GM12891 (cell line): ENCODE data around the gene CELF2.

ENCODE experiments used
- DNase-seq: peaks from one replicate; pipeline ENCODE4 v3.0.0; 2011; ENCODE audit warnings: low spot score; ENCODE audit not compliant: insufficient read length
- FAIRE-seq: peaks from 2 replicates; lab custom pipeline; 2011; peaks lifted over from hg19 to GRCh38; lab: Jason Lieb, UNC
- PAX5 ChIP-seq: IDR thresholded peaks from 2 replicates; pipeline ENCODE4 v1.6.1; 2011; ENCODE audit warnings: low read length, moderate library complexity, mild to moderate bottlenecking; ENCODE audit not compliant: insufficient read depth, severe bottlenecking
- POLR2A ChIP-seq: IDR thresholded peaks from 2 replicates; pipeline ENCODE4 v1.6.1; 2011; ENCODE audit warnings: low read depth, low read length, control low read depth
- POLR2AphosphoS5 ChIP-seq: IDR thresholded peaks from 2 replicates; pipeline ENCODE4 v1.6.1; 2011; ENCODE audit warnings: low read depth, low read length, control low read depth
- POU2F2 ChIP-seq: IDR thresholded peaks from 2 replicates; pipeline ENCODE4 v1.6.1; 2011; ENCODE audit warnings: low read depth, mild to moderate bottlenecking, control low read depth, low read length, moderate library complexity
- SPI1 ChIP-seq: IDR thresholded peaks from 2 replicates; pipeline ENCODE4 v1.6.1; 2011; ENCODE audit warnings: low read depth, low read length, control low read depth
- TAF1 ChIP-seq: IDR thresholded peaks from 2 replicates; pipeline ENCODE4 v1.6.1; 2011; ENCODE audit warnings: low read depth, low read length, control low read depth

Gene CELF2

DNA sequence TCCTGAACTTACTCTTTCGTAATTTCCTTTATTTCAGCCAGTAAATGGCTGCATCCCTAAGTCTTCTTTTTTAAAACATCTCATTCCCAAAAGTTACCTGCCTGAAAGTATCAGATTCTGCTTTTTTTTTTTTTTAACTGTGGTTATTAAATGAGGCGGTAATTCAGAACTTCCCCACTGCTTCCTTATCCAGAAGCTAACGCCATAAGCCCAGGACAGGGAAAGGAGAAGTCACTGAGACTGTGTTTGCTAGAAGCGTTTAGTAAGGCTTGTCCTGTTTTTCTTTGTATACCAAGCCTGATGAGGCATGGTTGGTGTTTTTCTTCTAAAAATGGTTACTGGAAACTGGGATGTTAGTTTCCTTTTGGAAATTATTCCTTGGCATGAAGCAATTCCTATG, 197.8 kb downstream of the CELF2 start:
- no peak for FAIRE-seq
- DNase-seq: no peak
- TF ChIP-seq POLR2A: no peak
- no peak for TF ChIP-seq TAF1
- TF ChIP-seq PAX5: no peak
- no peak for TF ChIP-seq SPI1
- no peak for TF ChIP-seq POU2F2
- TF ChIP-seq POLR2AphosphoS5: no peak

DNA sequence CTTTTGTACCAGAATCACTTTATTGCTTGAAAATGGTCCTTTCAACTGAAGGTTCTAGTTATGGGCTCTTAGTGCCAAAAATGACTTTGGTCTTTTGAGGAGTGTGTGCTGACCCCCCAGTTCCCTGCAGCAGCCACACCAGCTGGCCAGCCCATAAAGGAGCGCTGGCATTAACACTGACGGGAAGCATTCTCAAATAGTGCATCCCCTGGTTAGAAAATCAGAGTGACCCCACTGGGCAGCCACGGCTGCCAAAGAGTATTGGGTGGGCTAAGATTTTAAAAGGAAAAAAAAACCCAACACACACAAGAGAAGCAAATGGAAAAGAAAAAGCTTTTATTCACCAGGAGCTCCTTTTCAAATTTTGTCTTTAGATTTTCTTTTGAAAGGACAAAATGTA, 199.8 kb downstream of the CELF2 start:
- FAIRE-seq (no peak), DNase-seq (no peak)
- no peak for TF ChIP-seq POLR2AphosphoS5
- TF ChIP-seq SPI1: no peak
- TF ChIP-seq PAX5: no peak
- TF ChIP-seq POLR2A: no peak
- no peak for TF ChIP-seq TAF1
- no peak for TF ChIP-seq POU2F2

DNA sequence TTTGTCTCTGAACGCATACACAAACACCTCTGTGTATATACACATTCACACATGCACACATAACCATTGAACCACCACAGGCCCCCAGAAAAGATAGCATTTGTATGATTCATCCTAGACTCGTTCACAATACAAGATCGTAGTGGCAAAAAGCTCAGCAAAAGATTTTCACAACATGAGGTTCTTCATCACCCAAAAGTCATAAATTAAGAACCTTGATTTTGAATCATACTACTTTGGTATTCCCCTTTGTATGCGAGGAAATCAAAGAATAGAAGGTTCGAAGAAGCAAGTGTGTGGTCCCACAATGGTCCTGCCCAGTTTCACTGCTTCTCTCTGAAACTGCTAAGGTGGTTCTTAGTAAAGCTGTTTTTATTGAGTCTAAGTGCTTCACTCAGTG, 200.7 kb downstream of the CELF2 start:
- DNase-seq: no peak
- no peak for TF ChIP-seq POLR2AphosphoS5
- TF ChIP-seq POU2F2: no peak
- no peak for TF ChIP-seq PAX5
- no peak for TF ChIP-seq SPI1
- no peak for TF ChIP-seq TAF1
- no peak for TF ChIP-seq POLR2A
- FAIRE-seq: no peak

DNA sequence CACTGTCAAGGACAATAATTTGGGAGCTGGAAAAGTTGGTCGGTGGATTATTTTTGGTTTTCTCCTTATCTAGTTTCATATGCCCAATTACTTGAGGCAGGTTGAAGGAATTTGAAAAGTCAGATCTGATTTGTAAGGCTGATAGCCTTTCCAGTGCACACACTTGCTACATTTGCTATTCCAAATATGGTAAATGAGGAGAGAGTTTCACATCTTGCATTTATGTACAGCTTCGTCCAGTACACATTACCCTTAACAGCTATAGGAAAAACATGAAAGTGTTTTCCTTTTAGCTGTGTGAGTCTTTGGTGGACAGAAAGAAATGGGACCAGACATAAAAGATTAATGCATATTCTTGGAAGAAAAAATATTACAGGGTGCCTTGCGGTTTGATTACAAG, 201.8 kb downstream of the CELF2 start:
- peak; percentile 51 for FAIRE-seq
- TF ChIP-seq POU2F2 (no peak), PAX5 (no peak), POLR2AphosphoS5 (no peak), POLR2A (no peak)
- DNase-seq: no peak

DNA sequence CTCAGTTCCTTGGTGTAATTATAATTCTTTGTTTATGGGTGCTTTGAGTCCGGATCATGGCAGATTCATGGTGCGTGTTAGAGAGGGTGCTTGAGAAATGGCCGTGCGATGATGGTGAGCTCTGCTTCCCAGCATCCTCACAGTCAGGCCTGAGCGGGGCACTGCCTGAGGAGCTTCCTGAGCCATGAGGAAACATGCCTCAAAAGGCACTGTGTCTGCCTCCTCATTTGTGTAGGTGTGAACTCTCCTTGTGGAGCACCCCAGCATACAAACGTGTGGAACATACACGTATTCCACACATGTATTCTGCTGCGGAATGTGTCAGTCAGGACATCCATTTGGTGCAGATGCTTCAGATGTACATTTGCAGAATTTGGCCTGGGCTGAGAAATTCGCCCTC, 205.4 kb downstream of the CELF2 start:
- no peak for TF ChIP-seq SPI1
- TF ChIP-seq POU2F2: no peak
- TF ChIP-seq POLR2A: no peak
- TF ChIP-seq TAF1: no peak
- TF ChIP-seq PAX5: no peak
- TF ChIP-seq POLR2AphosphoS5: no peak
- DNase-seq: no peak
- FAIRE-seq: no peak

DNA sequence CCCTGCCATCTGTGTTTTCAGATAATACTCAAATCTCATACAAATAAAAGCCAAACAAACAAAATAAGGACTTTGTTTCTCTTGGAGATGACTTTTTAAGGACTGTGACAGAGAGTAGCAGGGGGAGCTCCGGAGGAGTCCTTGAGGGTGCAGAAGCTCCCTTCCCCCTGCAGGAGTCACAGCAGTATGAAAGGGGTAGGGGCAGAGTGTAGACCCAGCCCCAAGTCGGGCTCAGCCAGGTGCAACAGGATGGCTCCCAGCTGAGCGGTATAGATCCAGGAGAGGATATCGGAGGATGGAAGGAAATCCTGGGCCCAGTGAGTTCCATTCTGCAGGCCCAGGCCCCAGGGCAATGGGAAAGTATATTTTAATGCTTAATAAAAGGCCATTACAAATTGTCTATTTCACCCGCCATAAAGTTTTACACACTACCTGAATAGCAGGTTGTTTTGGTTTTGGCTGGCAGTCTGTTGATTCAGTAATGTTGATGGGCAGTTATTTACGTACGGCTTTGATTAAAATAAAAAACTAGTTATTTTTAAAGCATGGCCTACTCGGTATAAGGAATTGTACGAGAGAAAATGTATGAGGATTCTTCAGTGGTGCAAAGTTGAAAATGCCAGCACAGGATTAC, 206.0 kb downstream of the CELF2 start:
- FAIRE-seq (no peak), DNase-seq (no peak)
- no peak for TF ChIP-seq POLR2AphosphoS5
- no peak for TF ChIP-seq TAF1
- TF ChIP-seq POLR2A: no peak
- TF ChIP-seq PAX5: no peak
- TF ChIP-seq SPI1: no peak
- no peak for TF ChIP-seq POU2F2

DNA sequence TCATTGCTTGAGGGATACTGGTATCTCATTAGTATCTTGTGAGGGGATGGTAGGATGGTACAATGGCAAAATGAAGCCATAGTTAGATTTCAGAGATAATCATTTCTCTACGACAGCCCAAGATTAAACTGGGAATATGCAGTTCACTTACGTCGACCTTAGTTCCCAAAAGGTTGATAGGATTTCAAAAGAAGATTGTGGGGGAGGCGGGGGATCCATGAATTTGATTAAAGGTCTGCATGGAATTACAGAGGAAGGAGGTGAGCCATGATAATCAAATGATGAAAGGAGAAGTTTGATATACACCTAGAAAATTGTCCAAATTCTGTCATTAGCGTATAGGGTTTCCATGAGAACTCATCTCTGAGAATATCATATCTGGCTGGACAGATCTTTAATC, 206.6 kb downstream of the CELF2 start:
- TF ChIP-seq PAX5 (no peak), SPI1 (no peak), POLR2A (no peak), POU2F2 (no peak), POLR2AphosphoS5 (no peak), TAF1 (no peak)
- DNase-seq (no peak), FAIRE-seq (no peak)

DNA sequence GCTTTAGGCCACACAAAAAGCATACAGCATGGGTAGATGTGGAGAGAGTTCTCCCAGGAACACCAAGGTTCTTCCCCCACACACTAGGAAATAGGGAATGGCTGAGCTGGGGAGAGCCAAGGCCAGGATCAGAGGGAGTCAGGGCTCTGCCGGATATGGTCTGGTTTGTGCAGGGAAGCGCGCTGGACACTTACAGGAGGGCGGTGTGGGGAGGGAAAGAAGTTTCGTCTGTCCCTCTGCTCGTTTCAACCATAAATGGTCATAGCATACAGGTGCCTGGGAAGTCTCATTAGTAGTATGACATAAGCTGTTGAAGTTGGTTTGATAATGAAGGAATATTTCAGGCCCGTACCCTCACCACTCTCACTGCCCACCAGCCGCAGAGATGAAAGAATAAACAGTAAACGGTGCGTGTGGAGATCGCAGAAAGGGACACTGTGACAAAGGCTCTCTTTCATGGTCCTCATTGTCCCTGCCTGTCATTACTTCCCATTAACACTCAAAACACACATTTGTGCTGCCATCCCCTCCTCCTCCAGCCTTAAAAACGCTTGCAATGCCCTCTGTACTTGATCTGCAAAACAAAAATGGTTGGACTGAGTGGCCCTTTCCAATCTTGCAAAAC, 207.2 kb downstream of the CELF2 start:
- TF ChIP-seq SPI1 (no peak), POU2F2 (no peak)

DNA sequence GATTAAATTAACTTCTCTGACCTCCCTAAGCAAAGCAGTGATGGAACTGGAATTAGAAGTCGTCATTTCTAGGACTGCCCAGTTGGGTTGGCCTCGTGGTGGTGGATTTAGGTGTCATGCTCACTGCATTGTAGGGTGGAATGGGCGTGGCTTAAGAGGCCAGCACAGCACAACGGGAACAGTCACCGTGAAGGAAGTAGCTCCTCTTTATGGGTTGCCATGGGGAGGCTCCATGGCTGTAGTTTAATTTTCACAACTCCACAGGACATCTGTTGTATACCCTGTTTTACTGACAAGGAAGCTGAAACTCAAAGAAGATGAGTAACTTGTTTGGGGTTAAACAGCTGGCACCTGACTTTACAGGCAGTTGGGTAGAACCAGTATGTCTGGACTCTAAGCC, 208.3 kb downstream of the CELF2 start:
- TF ChIP-seq PAX5: no peak
- FAIRE-seq (peak; percentile 91), DNase-seq (no peak)

More for the DNA sequence above, 207.2 kb downstream of the CELF2 start:
- DNase-seq (no peak), FAIRE-seq (peak; percentile 20)

DNA sequence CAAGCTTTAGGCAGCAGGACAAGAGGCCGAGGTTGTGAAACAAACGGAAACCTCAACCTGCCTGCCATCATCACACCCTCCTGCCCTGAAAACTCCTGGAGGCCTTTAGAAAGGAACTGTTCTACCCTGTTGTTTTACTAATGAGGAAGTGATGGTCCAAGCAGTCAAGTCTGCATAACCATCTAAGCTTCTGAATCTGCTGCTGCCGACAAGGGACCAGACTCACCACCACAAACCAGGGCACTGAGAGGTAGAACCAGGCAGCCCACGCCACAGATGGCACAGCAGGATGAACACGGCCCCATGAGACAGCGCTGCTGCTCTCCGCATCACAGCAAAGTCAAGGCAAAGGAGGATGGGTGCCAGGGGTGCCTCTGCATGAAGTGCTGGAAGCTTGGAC, 209.4 kb downstream of the CELF2 start:
- TF ChIP-seq TAF1: no peak
- TF ChIP-seq POLR2AphosphoS5: no peak
- no peak for TF ChIP-seq POLR2A
- no peak for TF ChIP-seq PAX5
- TF ChIP-seq POU2F2: no peak
- peak; percentile 87 for TF ChIP-seq SPI1
- FAIRE-seq (no peak), DNase-seq (no peak)
